ENCODE results near the gene SNX3. TPM values are rescaled to one million over a fixed set of nuclear protein-coding genes. Genes with fewer than 3 reads are reported as not detected.
A peak's percentile ranks its signal among the peaks of the same experiment; 100 is the strongest.
"Not testable (repeated sequence)": the region's sequence is repeated elsewhere in the genome, so short reads cannot be mapped to it uniquely, and the experiment has no call there.

Gene SNX3
- total RNA-seq, 4 donors from 2014 or later = 96.5 to 155 (median 107) TPM

GRCh38 chr6:108295676-108296075 is 34.8 kb upstream of the SNX3 start:
- Histone ChIP-seq H3K9me3 (no peaks in the 10 kb centered on the region), H3K36me3 (no peaks in the 10 kb centered on the region), H3K27ac (peak overlapping the region; percentile 94 to 99 (median 95)), H3K4me1 (peaks cover 7 to 17% (median 7%) of the 10 kb centered on the region in 3 donors), H3K27me3 (no peaks in the 10 kb centered on the region), H3K4me3 (peak overlapping the region; percentile 70 to 93 (median 85))
- WGBS, 2 donors = 46 to 58% methylated on average over 7 of the region's 7 CpGs
- intact Hi-C loops (cut with DNase I) = no loop called here
- DNase-seq = no peak
- TF ChIP-seq POLR2A (IDR thresholded peaks at IDR 0.05) (no peak), CTCF (IDR thresholded peaks at IDR 0.05) (no peak)

- Histone ChIP-seq H3K36me3 (no peaks in the 10 kb centered on the region), H3K9me3 (no peaks in the 10 kb centered on the region), H3K27me3 (no peaks in the 10 kb centered on the region), H3K4me1 (peaks cover 7 to 17% (median 7%) of the 10 kb centered on the region in 3 donors), H3K27ac (peak within 1 kb of the TSS; percentile 94 to 99 (median 95)), H3K4me3 (peak within 1 kb of the TSS; percentile 70 to 93 (median 85))
- intact Hi-C loops (cut with DNase I) = no loop called here
- 1 to 2% methylated on average over 21 to 32 of the region's 46 CpGs for WGBS, 2 donors
- DNase-seq = peak; percentile 68
- TF ChIP-seq POLR2A (IDR thresholded peaks at IDR 0.05) (peak in 2 of 4 donors; percentile 32 to 74), CTCF (IDR thresholded peaks at IDR 0.05) (no peak)
Measured at GRCh38 chr6:108294727-108295625, 34.1 kb upstream of the SNX3 start, which contains the start of gene AFG1L. Gene AFG1L, plus strand, starts transcription at chr6:108295054. Its CDS starts 26 bp downstream, at chr6:108295080.

GRCh38 chr6:108294297-108294726 is 33.5 kb upstream of the SNX3 start:
- TF ChIP-seq CTCF (IDR thresholded peaks at IDR 0.05) (no peak), POLR2A (IDR thresholded peaks at IDR 0.05) (no peak)
- Histone ChIP-seq H3K4me3 (peak overlapping the region; percentile 70 to 93 (median 85)), H3K36me3 (no peaks in the 10 kb centered on the region), H3K4me1 (peaks cover 7 to 17% (median 7%) of the 10 kb centered on the region in 3 donors), H3K27ac (peak overlapping the region; percentile 94 to 99 (median 95)), H3K9me3 (no peaks in the 10 kb centered on the region), H3K27me3 (no peaks in the 10 kb centered on the region)
- intact Hi-C loops (cut with DNase I) = no loop called here
- DNase-seq = no peak
- 30 to 31% methylated on average over 16 of the region's 16 CpGs for WGBS, 2 donors

GRCh38 chr6:108293527-108294296 is 32.9 kb upstream of the SNX3 start:
- no peaks in the 10 kb centered on the region for H3K9me3 ChIP-seq
- no peaks in the 10 kb centered on the region for H3K36me3 ChIP-seq
- peak overlapping the region; percentile 94 to 99 (median 95) for H3K27ac ChIP-seq
- no peaks in the 10 kb centered on the region for H3K27me3 ChIP-seq
- TF ChIP-seq CTCF (IDR thresholded peaks at IDR 0.05) (no peak), POLR2A (IDR thresholded peaks at IDR 0.05) (no peak)
- no peak for DNase-seq
- WGBS, 2 donors = 89 to 94% methylated on average over 16 to 17 of the region's 19 CpGs
- intact Hi-C loops (cut with DNase I) = no loop called here
- peaks cover 7 to 17% (median 7%) of the 10 kb centered on the region in 3 donors for H3K4me1 ChIP-seq
- peak overlapping the region; percentile 70 to 93 (median 85) for H3K4me3 ChIP-seq

- DNase-seq; H3K4me3 ChIP-seq; H3K27me3 ChIP-seq; H3K36me3 ChIP-seq; H3K9me3 ChIP-seq; intact Hi-C loops (cut with DNase I); H3K27ac ChIP-seq: not testable (repeated sequence)
- peaks cover 7 to 17% (median 7%) of the 10 kb centered on the region in 3 donors for H3K4me1 ChIP-seq
- 86% methylated on average over 3 of the region's 3 CpGs; no CpG with 5 or more reads in 1 of the 2 donors for WGBS, 2 donors
Measured at GRCh38 chr6:108292561-108292960, 31.7 kb upstream of the SNX3 start.

All from esophagus squamous epithelium (tissue), 5 donors.